ENCODE measurements around the gene HTR3B.

HTR3B gene

DNA sequence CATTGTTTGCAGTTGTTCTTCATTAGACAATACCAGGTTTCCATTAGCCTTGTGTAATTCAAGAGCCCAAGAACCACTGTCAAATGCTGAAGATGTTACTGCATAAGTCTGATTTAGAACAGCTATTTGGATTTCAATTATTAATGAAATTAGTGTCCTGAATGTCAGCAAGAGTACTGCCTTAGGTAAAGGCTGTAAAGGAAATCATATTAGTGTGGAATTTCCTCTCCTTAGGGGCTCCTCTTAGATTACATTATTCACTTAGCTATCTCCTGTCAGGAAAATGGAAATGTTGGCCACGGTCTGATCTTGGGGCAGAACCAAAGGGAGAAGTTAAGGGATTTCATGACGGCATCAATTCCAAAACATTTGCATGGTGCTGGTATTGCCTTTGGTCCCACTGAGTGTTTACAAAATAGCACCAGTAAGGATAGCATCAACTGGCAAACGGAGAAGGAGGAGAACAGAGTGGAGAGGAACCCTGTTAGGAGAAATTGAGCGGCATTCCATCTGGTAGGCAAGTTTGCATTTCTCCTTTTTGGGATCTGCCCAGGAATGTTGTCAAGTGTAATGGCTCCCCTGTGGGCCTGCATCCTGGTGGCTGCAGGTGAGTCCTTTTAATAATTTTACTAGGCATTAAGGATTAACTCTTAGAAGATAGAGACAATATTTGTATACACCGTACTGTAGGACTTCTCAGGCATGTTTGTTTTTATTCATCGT, at the start of gene HTR3B:
HTR3B (plus strand) TSS at position 418 of the 723 bp plus-strand sequence; CDS start at position 556, 138 bp downstream.
- Mint-ChIP-seq H3K4me3 (no peak within 1 kb of the TSS), H3K27ac (no peak within 1 kb of the TSS), H3K9me3 (no peaks in the 10 kb centered on the region), H3K27me3 (ENCODE audit: low read depth) (peaks cover 35% of the 10 kb centered on the region), H3K4me1 (ENCODE audit: low read depth) (no peaks in the 10 kb centered on the region), H3K36me3 (ENCODE audit: low read depth) (no peaks in the 10 kb centered on the region)
- no peak for DNase-seq (ENCODE audit: low spot score)

- no peaks in the 10 kb centered on the region for H3K27me3 Mint-ChIP-seq (ENCODE audit: low read depth)
Measured at GRCh38 chr11:113855803-113856202, 48.8 kb upstream of the HTR3B start.

GRCh38 chr11:113856966-113857759, 47.4 kb upstream of the HTR3B start:
- DNase-seq (ENCODE audit: low spot score): no peak
- no peaks in the 10 kb centered on the region for H3K9me3 Mint-ChIP-seq
- peaks cover 16% of the 10 kb centered on the region for H3K36me3 Mint-ChIP-seq (ENCODE audit: low read depth)
- no peak overlapping the region for H3K4me3 Mint-ChIP-seq
- H3K27me3 Mint-ChIP-seq (ENCODE audit: low read depth): no peaks in the 10 kb centered on the region
- peaks cover 22% of the 10 kb centered on the region for H3K4me1 Mint-ChIP-seq (ENCODE audit: low read depth)
- H3K27ac Mint-ChIP-seq: peak overlapping the region; percentile 33

More at GRCh38 chr11:113855803-113856202, 48.8 kb upstream of the HTR3B start:
- Mint-ChIP-seq H3K27ac (no peak overlapping the region), H3K36me3 (ENCODE audit: low read depth) (peaks cover 24% of the 10 kb centered on the region), H3K9me3 (no peaks in the 10 kb centered on the region), H3K4me3 (no peak overlapping the region), H3K4me1 (ENCODE audit: low read depth) (peaks cover 16% of the 10 kb centered on the region)
- DNase-seq (ENCODE audit: low spot score): no peak

DNA sequence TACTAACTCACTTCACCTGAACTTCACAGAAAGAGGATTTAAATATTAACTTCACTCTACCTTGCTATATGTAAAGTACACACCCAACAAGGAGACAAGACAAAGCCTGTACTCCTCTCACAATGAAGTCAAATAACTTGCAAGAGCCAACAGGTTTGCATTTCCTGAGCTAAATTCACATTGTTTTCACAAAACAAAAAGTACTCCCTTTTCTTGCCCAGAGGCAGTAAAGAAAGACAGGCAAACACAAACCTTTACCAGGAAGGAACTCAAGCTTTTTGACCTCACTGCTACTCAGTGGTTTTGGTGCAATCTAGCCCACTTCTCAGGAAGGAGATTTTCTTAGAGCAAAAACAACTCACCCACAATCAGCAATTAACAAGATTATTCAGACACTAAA, 44.9 kb upstream of the HTR3B start:
- H3K4me3 Mint-ChIP-seq: peak overlapping the region; percentile 65
- no peaks in the 10 kb centered on the region for H3K27me3 Mint-ChIP-seq (ENCODE audit: low read depth)
- H3K4me1 Mint-ChIP-seq (ENCODE audit: low read depth): peaks cover 35% of the 10 kb centered on the region
- peaks cover 15% of the 10 kb centered on the region for H3K36me3 Mint-ChIP-seq (ENCODE audit: low read depth)
- no peak for DNase-seq (ENCODE audit: low spot score)
- peak overlapping the region; percentile 66 for H3K27ac Mint-ChIP-seq
- H3K9me3 Mint-ChIP-seq: no peaks in the 10 kb centered on the region

DNA sequence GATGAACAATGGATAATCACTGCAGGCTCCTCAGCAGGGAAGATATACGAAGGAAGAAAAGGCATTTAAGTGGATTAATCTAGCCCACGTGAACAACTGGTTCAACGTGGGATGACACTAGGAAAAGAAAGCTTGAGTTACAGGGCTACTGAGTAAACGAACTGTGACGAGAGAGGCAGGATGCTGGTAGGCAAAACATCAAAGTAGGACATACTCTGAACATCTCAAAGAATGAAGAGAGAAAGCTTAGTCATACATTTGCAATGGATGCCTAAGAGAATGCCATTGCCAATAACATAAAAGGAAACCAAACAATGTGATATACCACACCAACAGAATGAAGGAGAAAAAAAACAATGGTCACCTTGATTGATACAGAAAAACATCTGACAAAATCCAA, 42.2 kb upstream of the HTR3B start:
- H3K9me3 Mint-ChIP-seq: no peaks in the 10 kb centered on the region
- H3K27ac Mint-ChIP-seq: peak overlapping the region; percentile 78
- peaks cover 37% of the 10 kb centered on the region for H3K36me3 Mint-ChIP-seq (ENCODE audit: low read depth)
- H3K4me1 Mint-ChIP-seq (ENCODE audit: low read depth): peaks cover 38% of the 10 kb centered on the region
- peak overlapping the region; percentile 19 for H3K4me3 Mint-ChIP-seq
- no peak for DNase-seq (ENCODE audit: low spot score)
- no peaks in the 10 kb centered on the region for H3K27me3 Mint-ChIP-seq (ENCODE audit: low read depth)

DNA sequence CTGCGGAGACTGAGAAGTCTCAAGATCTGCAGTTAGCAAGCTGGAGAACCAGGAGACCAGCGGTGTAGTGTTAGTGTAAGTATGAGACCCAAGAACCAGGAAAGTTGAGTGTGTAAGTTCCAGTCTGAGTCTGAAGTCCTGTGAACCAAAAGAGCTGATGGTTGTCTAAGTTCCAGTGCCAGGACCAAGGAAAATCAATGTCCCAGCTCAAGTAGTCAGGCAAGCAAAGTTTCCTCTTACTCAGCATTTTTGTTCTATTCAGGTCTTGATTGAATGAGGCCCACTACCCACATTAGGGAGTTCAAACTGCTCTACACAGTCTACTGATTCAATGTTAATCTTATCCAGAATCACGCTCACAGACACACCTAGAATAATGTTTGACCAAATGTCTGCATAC, 40.2 kb upstream of the HTR3B start:
- Mint-ChIP-seq H3K36me3 (ENCODE audit: low read depth) (peaks cover 42% of the 10 kb centered on the region), H3K27ac (no peak overlapping the region), H3K4me1 (ENCODE audit: low read depth) (peaks cover 42% of the 10 kb centered on the region), H3K4me3 (no peak overlapping the region), H3K9me3 (no peaks in the 10 kb centered on the region), H3K27me3 (ENCODE audit: low read depth) (no peaks in the 10 kb centered on the region)
- DNase-seq (ENCODE audit: low spot score): no peak

DNA sequence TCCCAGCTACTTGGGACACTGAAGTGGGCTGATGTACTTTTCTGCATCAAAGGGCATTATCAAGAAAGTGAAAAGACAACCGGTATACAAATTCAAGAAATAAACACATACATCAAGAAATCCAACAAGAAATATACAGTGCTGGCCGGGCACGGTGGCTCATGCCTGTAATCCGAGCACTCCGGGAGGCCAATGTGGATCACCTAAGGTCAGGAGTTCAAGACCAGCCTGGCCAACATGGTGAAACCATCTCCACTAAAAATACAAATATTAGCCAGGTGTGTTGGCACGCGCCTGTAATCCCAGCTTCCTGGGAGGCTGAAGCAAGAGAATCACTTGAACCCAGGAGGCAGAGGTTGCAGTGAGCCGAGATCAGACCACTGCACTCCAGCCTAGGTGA, 38.7 kb upstream of the HTR3B start:
- Mint-ChIP-seq H3K4me1 (ENCODE audit: low read depth) (peaks cover 37% of the 10 kb centered on the region), H3K4me3 (no peak overlapping the region), H3K9me3 (no peaks in the 10 kb centered on the region), H3K36me3 (ENCODE audit: low read depth) (peaks cover 44% of the 10 kb centered on the region), H3K27ac (no peak overlapping the region), H3K27me3 (ENCODE audit: low read depth) (no peaks in the 10 kb centered on the region)
- no peak for DNase-seq (ENCODE audit: low spot score)

DNA sequence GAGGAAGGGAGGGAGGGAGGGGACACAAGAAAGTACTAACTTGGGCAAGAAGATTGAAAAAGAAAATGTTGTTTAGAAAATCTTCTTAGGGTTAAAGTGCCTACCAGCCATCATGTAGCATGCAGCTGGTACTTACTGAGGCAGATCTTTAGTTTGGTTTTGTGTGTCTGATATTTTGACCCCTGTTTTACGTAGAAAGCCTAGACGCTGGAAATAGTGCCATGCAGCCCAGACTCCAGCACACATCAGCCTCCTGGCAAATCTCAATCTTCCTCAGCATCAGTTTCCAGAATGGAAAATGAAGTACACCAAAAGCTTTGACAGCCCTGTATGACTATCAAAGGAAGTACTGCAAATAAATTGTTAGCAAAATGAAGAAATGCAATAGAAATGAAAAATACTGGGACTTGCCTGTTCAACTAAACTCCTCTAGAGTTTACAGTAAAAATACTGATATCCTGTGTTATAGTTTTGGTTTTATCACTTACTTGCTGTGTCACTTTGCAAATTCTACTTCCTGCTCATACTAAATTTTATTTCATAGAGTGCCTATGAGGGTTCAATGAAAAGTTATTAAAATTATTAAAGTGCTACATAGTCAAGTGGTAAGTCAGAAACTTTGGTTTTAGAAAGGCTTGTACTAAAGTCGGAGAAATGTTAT, 36.6 kb upstream of the HTR3B start:
- Mint-ChIP-seq H3K27ac (peak overlapping the region; percentile 14), H3K4me3 (no peak overlapping the region), H3K9me3 (no peaks in the 10 kb centered on the region), H3K4me1 (ENCODE audit: low read depth) (peaks cover 37% of the 10 kb centered on the region), H3K27me3 (ENCODE audit: low read depth) (no peaks in the 10 kb centered on the region), H3K36me3 (ENCODE audit: low read depth) (peaks cover 40% of the 10 kb centered on the region)
- DNase-seq (ENCODE audit: low spot score): no peak

- Mint-ChIP-seq H3K4me3 (no peak overlapping the region), H3K27ac (no peak overlapping the region), H3K36me3 (ENCODE audit: low read depth) (peaks cover 27% of the 10 kb centered on the region), H3K9me3 (no peaks in the 10 kb centered on the region), H3K27me3 (ENCODE audit: low read depth) (no peaks in the 10 kb centered on the region), H3K4me1 (ENCODE audit: low read depth) (peaks cover 44% of the 10 kb centered on the region)
- DNase-seq (ENCODE audit: low spot score): no peak
Measured at GRCh38 chr11:113871336-113871735, 33.3 kb upstream of the HTR3B start.

DNA sequence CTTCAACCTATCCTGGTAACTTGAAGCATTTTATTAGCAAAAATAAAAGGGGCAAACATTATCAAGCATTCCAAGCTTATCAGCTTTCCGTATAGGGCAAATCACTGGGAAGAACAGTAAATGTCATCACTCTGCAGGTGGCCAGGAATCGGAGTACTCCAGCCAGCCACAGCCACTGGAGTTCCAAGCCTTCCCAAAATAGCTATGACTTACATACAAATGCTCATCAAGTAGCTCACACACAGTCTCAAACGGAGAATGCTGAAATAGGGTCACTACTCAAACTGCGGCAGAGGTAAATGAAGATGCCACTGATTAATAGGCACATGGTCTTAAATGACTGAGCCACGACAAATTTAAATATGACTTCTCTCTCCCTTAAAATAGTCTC, 31.4 kb upstream of the HTR3B start:
- Mint-ChIP-seq H3K27ac (no peak overlapping the region), H3K4me3 (peak overlapping the region; percentile 90), H3K36me3 (ENCODE audit: low read depth) (peaks cover 14% of the 10 kb centered on the region)

DNA sequence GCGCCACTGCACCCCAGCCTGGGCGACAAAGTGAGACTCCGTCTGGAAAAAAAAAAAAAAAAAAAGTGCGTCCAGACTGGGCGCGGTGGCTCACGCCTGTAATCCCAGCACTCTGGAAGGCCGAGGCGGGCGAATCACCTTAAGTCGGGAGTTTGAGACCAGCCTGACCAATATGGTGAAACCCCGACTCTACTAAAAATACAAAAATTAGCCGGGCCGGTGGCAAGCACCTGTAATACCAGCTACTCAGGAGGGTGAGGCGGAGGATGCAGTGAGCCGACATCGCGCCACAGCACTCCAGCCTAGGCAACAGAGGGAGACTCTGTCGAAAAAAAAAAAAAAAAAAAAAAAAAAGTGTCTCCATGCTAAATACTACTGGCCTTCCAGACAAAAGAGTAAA, 30.5 kb upstream of the HTR3B start:
- Mint-ChIP-seq H3K9me3 (no peaks in the 10 kb centered on the region), H3K4me3 (peak overlapping the region; percentile 90), H3K4me1 (ENCODE audit: low read depth) (peaks cover 46% of the 10 kb centered on the region), H3K36me3 (ENCODE audit: low read depth) (peaks cover 14% of the 10 kb centered on the region), H3K27me3 (ENCODE audit: low read depth) (no peaks in the 10 kb centered on the region), H3K27ac (peak overlapping the region; percentile 88)
- DNase-seq (ENCODE audit: low spot score): no peak

More for the DNA sequence above, 31.4 kb upstream of the HTR3B start:
- Mint-ChIP-seq H3K27me3 (ENCODE audit: low read depth) (no peaks in the 10 kb centered on the region), H3K4me1 (ENCODE audit: low read depth) (peaks cover 50% of the 10 kb centered on the region), H3K9me3 (no peaks in the 10 kb centered on the region)
- no peak for DNase-seq (ENCODE audit: low spot score)

DNA sequence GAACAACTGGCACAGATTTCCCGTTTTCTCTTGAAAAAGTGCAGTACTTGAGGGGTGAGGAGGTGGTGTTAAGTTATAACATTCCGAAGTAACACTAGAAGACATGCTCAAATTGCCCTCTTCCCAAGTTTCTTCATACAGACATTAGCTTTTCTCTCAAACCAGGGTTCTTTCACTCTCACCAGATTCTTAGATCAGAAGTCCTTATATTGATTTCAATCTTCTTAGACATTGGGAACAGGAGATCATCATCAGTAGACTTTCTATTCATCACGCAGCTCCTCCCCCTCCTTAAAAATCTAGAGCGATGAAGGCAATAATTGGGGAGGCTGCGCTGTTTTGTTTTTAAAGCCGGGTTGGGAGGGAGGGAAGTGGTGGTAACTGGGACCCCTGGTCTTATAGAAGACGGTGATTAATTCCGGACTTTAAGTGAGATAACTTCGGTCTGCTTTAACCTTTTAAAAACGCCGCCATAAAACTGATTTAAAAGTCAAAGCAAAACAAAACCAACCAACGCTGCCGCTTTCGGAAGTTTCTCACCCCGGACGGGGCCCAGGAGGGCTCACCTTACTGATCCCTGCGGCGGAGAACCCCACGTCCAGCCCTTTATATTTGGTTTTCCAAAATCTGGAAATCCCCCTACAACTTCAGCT, 29.9 kb upstream of the HTR3B start:
- Mint-ChIP-seq H3K4me3 (peak overlapping the region; percentile 90), H3K27me3 (ENCODE audit: low read depth) (no peaks in the 10 kb centered on the region), H3K4me1 (ENCODE audit: low read depth) (peaks cover 46% of the 10 kb centered on the region), H3K36me3 (ENCODE audit: low read depth) (peaks cover 14% of the 10 kb centered on the region), H3K9me3 (no peaks in the 10 kb centered on the region), H3K27ac (peak overlapping the region; percentile 88)
- DNase-seq (ENCODE audit: low spot score): no peak

DNA sequence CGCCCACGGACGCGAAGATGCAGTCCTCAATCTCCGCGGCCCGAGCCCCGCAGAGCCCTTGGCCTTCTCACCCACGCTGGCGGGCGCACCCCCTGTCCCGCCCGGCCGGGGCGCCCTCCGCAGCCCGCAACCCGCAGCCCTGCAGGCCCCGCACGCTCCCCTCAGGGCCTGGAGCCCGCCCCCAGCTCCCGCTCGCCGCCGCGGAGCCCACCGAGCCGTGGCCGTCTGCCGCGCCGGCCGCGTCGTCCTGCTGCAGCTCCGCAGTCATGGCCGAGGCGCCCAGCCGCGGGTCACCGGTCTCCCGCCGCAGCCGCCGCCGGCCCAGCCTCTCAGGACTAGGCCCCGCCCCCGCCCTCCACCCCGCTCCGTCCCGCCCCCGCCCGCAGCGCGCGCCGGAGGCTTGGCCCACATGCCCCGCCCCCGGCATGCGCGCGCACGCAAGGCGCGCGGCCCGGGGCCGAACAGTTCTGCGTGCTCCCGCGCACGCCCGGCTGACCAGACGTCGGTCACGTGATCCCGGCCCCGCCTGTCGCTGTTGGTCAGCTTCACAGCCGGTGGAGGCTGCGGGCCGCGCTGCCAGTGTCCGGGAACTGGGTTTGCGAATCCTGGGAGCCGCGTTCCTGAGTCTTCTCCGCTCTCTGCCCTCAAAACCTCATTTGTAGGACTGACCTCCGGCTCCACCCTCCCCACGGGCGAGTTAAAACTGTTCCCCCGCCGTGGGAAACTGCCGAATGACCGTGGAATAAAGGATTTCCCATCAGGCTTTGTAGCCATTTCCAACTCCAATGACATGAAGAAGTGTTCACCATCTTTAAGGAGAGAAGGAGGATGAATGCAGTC, 29.1 kb upstream of the HTR3B start, which contains the start of gene USP28:
USP28 (minus strand) TSS at position 339 of the 840 bp plus-strand sequence; CDS start at position 268, 71 bp downstream.
- peaks cover 14% of the 10 kb centered on the region for H3K36me3 Mint-ChIP-seq (ENCODE audit: low read depth)
- H3K27me3 Mint-ChIP-seq (ENCODE audit: low read depth): no peaks in the 10 kb centered on the region
- H3K4me1 Mint-ChIP-seq (ENCODE audit: low read depth): peaks cover 46% of the 10 kb centered on the region
- DNase-seq (ENCODE audit: low spot score): peak; percentile 89
- peak within 1 kb of the TSS; percentile 99 for H3K4me3 Mint-ChIP-seq
- H3K9me3 Mint-ChIP-seq: no peaks in the 10 kb centered on the region
- peak within 1 kb of the TSS; percentile 99 for H3K27ac Mint-ChIP-seq
